ENCODE measurements around the gene TMEM109.

DNA sequence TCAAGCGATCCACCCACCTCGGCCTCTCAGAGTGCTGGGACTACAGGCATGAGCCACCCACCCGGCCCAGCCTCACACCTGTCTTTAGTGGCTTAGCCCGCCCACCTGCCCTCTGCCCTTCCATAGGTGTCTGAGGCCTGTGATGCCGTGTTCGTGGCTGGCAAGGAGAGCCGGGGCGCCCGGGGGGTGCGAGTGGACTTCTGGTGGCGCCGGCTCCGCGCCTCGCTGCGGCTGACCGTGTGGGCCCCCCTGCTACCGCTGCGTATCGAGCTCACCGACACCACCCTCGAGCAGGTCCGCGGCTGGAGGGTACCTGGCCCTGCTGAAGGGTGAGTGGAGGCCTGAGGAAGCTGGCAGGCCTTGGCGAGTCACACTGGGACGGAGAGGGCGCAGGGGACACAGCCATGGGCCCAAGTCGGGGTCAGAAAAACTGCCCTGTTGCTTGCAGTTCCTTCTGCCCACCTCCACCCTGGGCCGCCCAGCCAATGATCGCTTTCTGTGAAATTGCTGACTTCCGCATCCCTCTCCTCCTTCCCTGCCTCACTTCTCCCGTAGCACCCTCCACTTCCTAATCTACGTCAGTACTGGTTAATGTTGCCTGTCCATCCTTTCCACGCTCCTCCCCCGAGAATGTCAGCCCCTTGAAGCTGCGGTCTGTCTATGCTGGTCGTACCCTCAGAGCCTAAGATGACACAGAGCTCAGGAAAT lies 19.6 kb downstream of the TMEM109 start:
- TF ChIP-seq, protein P1, sequence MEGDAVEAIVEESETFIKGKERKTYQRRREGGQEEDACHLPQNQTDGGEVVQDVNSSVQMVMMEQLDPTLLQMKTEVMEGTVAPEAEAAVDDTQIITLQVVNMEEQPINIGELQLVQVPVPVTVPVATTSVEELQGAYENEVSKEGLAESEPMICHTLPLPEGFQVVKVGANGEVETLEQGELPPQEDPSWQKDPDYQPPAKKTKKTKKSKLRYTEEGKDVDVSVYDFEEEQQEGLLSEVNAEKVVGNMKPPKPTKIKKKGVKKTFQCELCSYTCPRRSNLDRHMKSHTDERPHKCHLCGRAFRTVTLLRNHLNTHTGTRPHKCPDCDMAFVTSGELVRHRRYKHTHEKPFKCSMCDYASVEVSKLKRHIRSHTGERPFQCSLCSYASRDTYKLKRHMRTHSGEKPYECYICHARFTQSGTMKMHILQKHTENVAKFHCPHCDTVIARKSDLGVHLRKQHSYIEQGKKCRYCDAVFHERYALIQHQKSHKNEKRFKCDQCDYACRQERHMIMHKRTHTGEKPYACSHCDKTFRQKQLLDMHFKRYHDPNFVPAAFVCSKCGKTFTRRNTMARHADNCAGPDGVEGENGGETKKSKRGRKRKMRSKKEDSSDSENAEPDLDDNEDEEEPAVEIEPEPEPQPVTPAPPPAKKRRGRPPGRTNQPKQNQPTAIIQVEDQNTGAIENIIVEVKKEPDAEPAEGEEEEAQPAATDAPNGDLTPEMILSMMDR (IDR thresholded peaks at IDR 0.05; ENCODE audit: insufficient read depth, low read length) = no peak
- TF ChIP-seq POLR2AphosphoS5 (IDR thresholded peaks at IDR 0.05; ENCODE audit: low read depth) = no peak
